ES-I3 (cell line): Measurements from ENCODE around the gene SSBP4.
A peak's percentile ranks its signal among the peaks of the same experiment; 100 is the strongest.

Source experiments
- H3K36me3 ChIP-seq: 2 replicates; pipeline ENCODE4 v1.6.1; 2013; ENCODE audit warnings: mild to moderate bottlenecking, low read length, control low read depth, moderate library complexity; ENCODE audit not compliant: insufficient read depth
- H3K4me1 ChIP-seq: 2 replicates; pipeline ENCODE4 v1.6.1; 2013; ENCODE audit warnings: mild to moderate bottlenecking, control low read depth, low read length; ENCODE audit not compliant: insufficient read depth
- H3K9ac ChIP-seq: 2 replicates; pipeline ENCODE4 v1.6.1; 2013; ENCODE audit warnings: low read depth, mild to moderate bottlenecking, low read length, moderate library complexity
- H3K9me3 ChIP-seq: 2 replicates; pipeline ENCODE4 v1.6.1; 2013; ENCODE audit warnings: mild to moderate bottlenecking, low read length, moderate library complexity; ENCODE audit not compliant: control insufficient read depth, insufficient read depth

The SSBP4 gene

DNA sequence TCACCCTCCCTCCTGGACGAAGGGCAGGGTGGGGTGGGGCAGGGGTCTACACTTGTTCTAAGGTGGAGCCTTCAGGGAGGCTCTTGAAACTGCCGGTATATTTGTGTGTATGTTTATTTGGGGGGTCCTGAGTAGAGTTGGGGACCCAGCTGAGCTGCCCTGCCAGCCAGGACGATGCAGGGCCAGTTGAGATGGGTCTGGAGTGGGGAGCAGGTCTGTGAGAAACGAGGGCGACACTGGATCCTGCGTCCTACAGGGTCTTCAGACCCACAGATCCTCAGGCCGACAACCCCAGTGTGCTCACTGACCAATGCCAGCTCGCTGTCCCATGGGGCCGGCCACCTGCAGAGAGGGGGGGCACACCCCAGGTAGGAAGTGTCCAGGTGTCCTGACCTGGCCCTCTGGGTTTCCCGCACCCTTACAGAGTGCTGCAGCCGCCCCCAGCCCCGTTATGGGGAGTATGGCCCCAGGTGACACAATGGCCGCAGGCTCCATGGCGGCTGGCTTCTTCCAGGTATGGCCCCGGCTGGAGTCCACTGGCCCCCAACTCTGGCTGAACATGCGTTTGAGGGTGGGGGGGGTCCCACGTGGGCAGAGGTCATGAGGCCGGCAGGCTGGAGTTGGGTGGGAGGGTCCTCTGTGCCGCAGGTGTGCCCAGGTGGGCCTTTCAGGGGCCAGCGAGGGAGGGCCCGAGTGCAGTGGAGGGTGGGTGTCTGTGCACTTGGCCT is 11.4 kb downstream of the SSBP4 start:
- H3K9me3 ChIP-seq = no peaks in the 10 kb centered on the region
- no peak overlapping the region for H3K9ac ChIP-seq
- H3K4me1 ChIP-seq = peaks cover 22% of the 10 kb centered on the region; the same call in 1 of the 2 replicates
- H3K36me3 ChIP-seq = no peaks in the 10 kb centered on the region

DNA sequence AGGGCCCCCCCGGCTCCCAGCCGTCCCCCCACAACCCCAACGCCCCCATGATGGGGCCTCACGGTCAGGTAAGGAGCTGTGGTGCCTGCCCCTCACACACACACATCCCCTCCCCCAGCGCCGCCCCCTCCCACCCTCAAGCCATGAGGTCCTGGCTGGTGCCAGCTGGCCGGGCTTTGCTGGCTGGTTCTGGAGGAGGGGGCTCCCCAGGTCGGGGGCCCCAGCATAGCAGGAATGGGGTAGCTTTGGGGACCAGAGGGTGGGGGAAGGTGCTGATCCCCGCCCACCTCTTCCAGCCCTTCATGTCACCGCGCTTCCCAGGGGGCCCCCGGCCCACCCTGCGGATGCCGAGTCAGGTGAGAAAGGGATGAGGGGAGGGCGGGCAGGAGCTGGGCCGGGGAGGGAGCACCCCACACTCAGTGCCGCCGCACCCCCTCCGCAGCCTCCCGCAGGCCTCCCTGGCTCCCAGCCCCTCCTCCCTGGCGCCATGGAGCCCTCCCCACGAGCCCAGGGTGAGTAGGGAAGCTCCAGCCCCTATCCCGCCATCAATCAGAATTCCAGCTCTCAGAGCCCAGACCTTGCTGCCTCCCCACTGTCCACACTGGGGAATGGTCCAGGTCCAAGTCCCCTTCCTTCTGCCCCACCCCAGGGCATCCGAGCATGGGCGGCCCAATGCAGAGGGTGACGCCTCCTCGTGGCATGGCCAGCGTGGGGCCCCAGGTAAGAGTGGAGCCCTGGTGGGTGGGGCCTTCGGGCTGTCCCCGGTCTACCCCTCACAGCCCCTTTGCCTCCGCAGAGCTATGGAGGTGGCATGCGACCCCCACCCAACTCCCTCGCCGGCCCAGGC is 12.4 kb downstream of the SSBP4 start:
- Histone ChIP-seq H3K9ac (peak overlapping the region; percentile 17; the same call in 1 of the 2 replicates), H3K36me3 (no peaks in the 10 kb centered on the region), H3K9me3 (no peaks in the 10 kb centered on the region), H3K4me1 (peaks cover 25% of the 10 kb centered on the region; the same call in 1 of the 2 replicates)

DNA sequence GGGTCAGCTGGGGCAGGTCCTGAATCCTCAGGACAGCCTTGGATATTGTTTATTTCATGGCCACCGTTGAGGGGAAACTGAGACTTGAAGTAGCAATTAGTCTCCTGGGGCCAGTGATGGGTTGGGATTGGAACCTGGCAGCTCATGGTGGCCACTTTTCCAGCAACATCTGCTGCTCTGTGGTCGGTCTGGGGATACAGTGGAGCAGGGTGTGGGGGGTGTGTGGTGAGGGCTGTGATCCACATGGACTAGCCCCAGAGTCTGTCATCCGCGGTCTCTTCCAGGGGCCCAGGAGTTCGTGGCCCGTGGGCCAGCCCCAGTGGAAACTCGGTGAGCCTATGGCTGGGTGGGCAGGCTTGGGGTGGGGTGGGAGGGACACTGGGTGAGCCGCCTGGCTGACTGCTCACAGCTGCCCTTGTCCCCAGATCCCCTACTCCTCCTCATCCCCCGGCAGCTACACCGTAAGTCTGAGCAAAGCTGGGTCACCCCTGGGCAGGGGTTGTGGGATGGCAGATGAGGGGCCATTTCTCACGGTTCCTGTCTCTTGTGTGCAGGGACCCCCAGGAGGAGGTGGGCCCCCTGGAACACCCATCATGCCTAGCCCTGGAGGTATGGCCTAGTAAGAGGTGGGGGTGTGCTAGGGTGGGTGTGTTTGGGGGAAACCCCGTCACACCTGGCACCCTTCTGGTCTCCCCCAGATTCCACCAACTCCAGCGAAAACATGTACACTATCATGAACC is 13.2 kb downstream of the SSBP4 start:
- H3K9ac ChIP-seq = peak overlapping the region; percentile 71
- H3K4me1 ChIP-seq = peaks cover 25% of the 10 kb centered on the region; the same call in 1 of the 2 replicates

DNA sequence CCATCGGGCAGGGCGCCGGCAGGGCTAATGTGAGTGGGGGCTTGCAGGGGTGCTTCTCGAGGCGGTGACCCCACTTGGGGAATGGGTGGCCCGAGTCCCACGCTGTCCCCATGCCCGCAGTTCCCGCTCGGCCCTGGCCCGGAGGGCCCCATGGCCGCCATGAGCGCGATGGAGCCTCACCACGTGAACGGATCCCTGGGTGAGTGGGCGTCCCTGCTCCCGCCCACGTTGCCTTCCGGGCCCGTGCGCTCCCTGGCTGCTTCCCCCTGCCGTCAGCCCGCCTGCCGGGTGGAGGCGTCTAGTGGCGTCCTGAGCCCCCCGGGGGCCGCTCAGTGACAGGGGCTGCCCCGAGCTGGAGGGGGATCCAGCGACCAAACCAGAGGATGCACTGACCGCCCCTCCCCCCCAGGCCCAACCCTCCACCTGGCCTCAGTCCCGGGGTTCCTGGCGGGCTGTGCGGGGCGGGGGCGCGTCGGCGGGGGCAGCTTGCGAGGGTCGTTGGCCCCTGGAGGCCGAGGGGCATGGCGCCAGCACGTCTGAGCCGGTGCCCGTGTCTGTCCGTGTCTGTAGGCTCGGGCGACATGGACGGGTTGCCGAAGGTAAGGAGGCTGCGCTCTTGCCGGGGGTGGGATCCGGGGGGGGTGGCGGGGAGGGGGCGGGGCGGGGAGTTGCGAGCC is 14.0 kb downstream of the SSBP4 start:
- Histone ChIP-seq H3K9me3 (no peaks in the 10 kb centered on the region), H3K9ac (peak overlapping the region; percentile 71), H3K36me3 (no peaks in the 10 kb centered on the region), H3K4me1 (peaks cover 25% of the 10 kb centered on the region; the same call in 1 of the 2 replicates)

More for the DNA sequence above, 13.2 kb downstream of the SSBP4 start:
- Histone ChIP-seq H3K9me3 (no peaks in the 10 kb centered on the region), H3K36me3 (no peaks in the 10 kb centered on the region)

DNA sequence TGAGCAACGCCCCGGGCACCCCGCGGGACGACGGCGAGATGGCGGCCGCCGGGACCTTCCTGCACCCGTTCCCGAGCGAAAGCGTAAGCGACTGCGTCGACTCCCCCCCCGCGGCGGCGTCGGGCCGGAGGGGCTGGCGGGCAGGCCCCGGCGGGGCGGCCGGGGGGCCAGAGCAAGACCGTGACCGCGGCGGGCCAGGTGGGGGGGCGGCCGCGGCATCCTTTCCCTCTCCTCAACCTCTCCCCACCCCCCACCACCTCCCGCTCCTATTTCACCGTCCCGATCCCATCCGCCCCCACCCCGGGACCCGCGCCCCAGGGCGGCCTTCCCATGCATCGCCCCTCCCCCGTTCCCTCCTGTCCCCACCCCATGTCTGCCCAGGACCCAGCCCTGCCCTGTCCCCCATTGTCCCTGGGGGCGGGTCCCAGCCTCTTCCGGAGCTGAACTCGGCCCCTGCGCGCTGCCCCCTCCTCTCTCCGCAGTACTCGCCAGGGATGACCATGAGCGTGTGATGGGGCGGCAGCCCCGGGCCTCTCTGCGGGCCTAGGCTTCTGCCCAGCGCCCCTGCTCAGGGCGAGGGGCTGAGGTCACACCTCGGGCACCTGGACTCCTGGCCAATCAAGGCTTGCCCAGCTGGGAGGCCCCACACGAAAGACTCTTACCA is 14.7 kb downstream of the SSBP4 start:
- H3K36me3 ChIP-seq = no peaks in the 10 kb centered on the region
- H3K4me1 ChIP-seq = peaks cover 27% of the 10 kb centered on the region; the same call in 1 of the 2 replicates
- peak overlapping the region; percentile 16; the same call in 1 of the 2 replicates for H3K9ac ChIP-seq
- H3K9me3 ChIP-seq = no peaks in the 10 kb centered on the region

DNA sequence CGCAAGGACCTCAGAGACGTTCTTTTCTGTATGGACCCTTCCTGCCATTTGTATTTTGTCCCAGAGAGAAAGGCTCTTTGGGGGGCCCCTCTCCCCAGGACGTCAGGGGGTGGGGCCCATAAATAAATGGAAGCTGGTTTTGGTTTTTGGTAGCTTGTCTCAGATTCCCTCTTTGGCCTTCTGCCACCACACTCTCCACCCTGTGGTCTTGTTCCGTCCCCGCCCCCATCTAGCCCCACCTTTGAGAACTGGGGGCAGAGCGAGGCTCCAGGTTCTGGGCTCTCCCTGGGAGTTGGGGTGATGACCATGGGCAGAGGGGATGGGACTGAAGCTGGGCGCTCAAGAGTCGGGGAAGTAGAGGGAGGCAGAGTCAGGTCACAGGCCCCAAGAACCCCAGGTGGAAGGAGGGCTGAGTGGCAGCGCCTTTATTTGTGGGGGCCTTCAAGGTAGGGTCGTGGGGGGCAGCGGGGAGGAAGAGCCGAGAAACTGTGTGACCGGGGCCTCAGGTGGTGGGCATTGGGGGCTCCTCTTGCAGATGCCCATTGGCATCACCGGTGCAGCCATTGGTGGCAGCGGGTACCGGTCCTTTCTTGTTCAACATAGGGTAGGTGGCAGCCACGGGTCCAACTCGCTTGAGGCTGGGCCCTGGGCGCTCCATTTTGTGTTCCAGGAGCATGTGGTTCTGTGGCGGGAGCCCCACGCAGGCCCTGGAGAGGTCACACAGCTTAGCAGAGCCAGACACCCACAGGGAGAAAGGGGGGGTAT is 15.4 kb downstream of the SSBP4 start:
- no peaks in the 10 kb centered on the region for H3K9me3 ChIP-seq
- peaks cover 34% of the 10 kb centered on the region; the same call in 1 of the 2 replicates for H3K4me1 ChIP-seq
- H3K36me3 ChIP-seq = no peaks in the 10 kb centered on the region
- H3K9ac ChIP-seq = peak overlapping the region; percentile 16; the same call in 1 of the 2 replicates

DNA sequence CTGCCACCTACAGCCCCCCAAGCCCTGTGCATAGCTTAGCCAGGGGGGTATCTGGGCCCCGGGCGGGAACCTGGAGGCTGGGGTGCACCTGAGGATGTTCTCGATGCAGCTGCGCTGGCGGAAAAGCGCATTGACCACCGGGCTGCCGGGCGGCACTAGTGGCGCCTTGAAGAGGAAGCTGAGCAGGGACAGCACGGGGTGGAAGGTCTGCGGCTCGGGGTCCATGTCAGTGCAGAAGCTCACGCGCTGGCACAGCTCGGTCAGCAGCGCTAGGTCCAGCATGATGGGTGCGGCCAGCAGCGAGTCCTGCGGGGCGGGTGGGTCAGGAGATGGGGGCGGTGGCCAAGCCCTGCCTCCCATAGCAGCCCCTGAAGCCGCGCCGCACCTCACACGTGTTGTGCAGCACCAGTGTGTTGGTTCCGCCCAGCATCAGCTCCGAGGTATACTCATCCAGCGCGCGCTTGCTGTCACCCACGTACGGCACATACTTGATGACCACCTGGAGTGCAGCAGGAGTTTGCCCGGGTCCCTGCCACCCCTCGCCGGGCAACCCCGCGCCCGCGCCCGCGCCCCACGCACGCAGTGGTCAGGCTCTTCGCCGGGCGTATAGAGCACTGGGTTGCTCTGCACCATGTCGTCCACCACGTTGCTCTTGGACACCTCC is 16.1 kb downstream of the SSBP4 start:
- Histone ChIP-seq H3K9me3 (no peaks in the 10 kb centered on the region), H3K9ac (no peak overlapping the region), H3K4me1 (peaks cover 38% of the 10 kb centered on the region), H3K36me3 (no peaks in the 10 kb centered on the region)

DNA sequence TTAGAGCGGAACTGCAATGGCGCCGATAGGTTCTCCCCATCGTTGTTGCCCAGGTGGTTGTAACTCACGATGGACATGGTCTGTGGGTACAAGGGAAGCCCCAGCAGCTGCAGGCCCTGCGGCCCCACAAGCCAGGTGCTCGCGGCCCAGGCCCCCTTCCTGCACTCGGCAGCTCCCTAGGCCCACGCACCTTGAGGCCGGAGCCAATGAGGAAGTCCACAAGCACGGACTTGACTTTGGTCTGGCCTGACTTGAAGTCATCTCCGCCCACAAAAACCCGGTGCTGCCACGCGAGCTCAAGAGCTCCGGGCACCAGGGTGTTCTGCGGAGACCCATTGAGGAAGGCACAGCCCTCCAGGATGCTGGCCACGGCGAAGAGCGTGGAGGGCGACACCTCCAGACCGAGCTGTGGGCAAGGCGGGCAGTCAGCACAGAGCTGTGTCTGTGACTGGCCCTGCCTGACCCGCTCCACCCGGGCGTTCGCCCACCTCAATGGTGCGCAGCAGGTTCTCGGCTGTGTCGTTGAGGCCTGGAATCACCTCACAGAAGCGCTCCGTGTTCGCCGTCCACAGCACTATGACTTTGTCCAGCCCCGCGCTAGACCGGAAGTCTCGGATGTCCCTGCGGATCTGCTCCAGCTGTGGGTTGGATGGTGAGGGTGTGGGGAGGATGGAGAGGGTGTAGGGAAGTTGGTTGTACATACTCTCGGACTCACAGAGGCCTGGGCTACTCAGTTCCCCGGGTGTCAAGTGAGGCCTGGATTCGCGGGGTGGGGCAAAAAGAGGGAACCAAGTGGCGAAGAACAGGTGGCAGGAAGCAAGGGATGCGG is 16.9 kb downstream of the SSBP4 start:
- no peaks in the 10 kb centered on the region for H3K9me3 ChIP-seq
- H3K9ac ChIP-seq = peak overlapping the region; percentile 52; the same call in 1 of the 2 replicates
- peaks cover 31% of the 10 kb centered on the region for H3K4me1 ChIP-seq
- H3K36me3 ChIP-seq = no peaks in the 10 kb centered on the region

DNA sequence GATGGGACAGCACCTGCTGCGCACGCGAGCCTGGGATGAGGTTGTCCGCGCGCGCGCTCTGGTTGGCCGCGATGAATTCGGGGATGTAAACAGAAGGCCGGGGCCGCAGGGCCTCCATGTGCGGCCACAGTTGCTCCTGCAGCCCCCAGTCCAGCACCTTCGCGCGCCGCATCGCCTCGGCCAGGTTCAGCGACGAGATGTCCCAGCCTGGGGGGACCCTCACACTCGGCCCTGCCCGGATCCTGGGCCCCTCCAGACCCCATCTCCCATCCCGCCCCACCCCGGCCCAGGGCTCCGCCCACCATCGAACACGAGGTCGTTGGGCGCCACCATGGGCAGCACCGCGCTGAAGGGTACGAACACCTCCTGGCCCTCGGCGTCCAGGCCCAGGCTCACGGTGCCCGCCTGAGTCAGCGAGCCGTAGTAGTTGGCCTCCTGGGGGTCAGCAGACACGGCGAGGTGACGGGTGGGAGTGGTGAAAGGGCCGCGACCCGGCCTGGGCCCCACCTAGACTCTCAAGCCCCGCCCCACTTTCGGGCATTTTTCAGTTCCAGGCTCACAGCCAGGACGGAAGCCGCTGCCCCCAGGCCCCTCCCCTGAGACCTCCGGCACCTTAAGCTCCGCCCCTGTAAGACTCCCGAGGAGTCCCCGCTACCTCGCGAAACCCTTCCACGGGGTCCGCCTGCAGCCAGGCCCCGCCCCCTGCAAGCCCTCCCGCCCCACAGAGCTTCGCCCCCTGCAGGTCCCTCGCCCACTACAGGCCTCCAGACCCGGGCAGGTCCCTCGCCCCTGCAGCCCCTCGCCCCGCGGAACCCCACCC is 17.7 kb downstream of the SSBP4 start:
- H3K9me3 ChIP-seq = no peaks in the 10 kb centered on the region
- H3K9ac ChIP-seq = peak overlapping the region; percentile 52; the same call in 1 of the 2 replicates
- H3K36me3 ChIP-seq = no peaks in the 10 kb centered on the region
- H3K4me1 ChIP-seq = peaks cover 29% of the 10 kb centered on the region

DNA sequence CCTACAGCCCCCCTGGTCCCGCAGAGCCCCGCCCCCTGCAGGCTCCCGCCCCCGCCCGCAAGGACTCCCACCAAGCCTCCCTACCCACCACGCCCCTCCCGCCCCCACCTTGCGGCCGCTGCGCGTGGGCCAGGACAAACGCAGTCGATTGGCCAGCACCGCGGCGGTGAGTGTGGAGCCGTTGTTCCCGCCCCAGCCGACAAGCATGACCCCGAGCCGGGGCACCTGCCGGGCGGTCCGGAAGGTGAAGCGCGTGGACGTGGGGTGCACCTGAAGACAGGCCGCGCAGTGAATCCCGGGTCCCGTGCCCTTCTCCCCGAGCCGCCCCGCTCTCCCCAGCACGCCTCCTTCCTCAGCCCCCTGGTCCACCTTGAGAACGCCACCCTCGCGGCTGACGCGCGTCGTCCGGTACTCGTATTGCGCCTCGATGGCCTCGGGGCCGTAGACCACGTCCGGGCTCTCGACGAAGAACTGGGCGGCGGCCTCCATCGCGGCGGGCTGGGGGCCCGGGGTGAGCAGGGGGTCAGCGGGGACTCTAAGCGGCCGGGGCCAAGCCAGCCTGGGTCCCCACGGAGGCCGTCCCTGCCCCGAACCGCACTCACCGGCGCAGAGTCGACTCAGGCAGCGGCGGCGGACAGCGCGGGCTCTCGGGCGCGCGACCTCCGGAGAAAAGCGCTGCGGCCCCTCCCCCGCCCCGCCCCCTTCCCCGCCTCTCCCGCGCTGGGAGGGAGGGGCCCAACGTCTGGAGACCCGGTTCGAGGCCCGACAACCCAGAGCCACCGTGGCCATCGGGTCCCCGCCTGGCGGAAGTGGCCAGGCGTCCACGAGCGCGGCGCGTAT is 18.5 kb downstream of the SSBP4 start, which contains the start of gene ISYNA1:
ISYNA1 (minus strand) TSS at position 643 of the 840 bp plus-strand sequence; CDS start at position 489, 154 bp downstream.
- peak within 1 kb of the TSS; percentile 91 for H3K9ac ChIP-seq
- H3K9me3 ChIP-seq = no peaks in the 10 kb centered on the region
- no peaks in the 10 kb centered on the region for H3K36me3 ChIP-seq
- peaks cover 23% of the 10 kb centered on the region for H3K4me1 ChIP-seq
